T-helper 2 cell treated with Interferon-gamma antibody and Interleukin-4, amounts not matched to agents 5 μg/mL and 100 μg/mL, for 36 hours (primary cell): ENCODE results near the gene MAP3K5.

Experiments
- DNase-seq: peaks from one replicate; pipeline ENCODE4 v3.0.0; 2021; ENCODE audit warnings: low spot score
- H3K27ac Mint-ChIP-seq: one replicate; pipeline ENCODE4 v1.8.0; 2021; ENCODE audit warnings: mild to moderate bottlenecking, mixed read lengths
- H3K27me3 Mint-ChIP-seq: one replicate; pipeline ENCODE4 v1.8.0; 2021; ENCODE audit warnings: low read depth, mixed read lengths
- H3K36me3 Mint-ChIP-seq: one replicate; pipeline ENCODE4 v1.8.0; 2021; ENCODE audit warnings: low read depth, mixed read lengths
- H3K4me1 Mint-ChIP-seq: one replicate; pipeline ENCODE4 v1.8.0; 2021; ENCODE audit warnings: low read depth, mixed read lengths
- H3K4me3 Mint-ChIP-seq: one replicate; pipeline ENCODE4 v1.8.0; 2022; ENCODE audit warnings: mild to moderate bottlenecking, moderate library complexity, mixed read lengths
- H3K9me3 Mint-ChIP-seq: one replicate; pipeline ENCODE4 v1.8.0; 2021; ENCODE audit warnings: mixed read lengths

The MAP3K5 gene

DNA sequence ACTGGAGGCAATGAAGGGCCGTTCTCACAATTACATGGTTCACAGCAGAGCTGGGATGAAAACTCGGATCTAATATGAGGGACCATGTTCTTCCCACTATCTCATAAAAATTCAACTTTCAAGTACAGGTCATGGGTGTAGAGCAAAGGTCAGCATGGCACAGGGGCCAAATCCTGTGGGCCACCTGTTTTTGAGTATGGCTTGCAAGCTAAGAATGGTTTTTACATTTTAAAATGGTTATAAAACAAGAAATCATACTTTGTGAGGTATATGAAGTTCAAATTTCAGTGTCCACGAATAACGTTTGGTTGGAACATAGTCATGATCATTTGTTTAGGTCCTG is 4.6 kb downstream of the MAP3K5 start:
- Mint-ChIP-seq H3K27me3 (no peaks in the 10 kb centered on the region), H3K4me1 (peaks cover 66% of the 10 kb centered on the region), H3K9me3 (peaks cover 4% of the 10 kb centered on the region), H3K27ac (peak overlapping the region; percentile 82), H3K36me3 (peaks cover 55% of the 10 kb centered on the region), H3K4me3 (peak overlapping the region; percentile 67)
- DNase-seq: no peak

DNA sequence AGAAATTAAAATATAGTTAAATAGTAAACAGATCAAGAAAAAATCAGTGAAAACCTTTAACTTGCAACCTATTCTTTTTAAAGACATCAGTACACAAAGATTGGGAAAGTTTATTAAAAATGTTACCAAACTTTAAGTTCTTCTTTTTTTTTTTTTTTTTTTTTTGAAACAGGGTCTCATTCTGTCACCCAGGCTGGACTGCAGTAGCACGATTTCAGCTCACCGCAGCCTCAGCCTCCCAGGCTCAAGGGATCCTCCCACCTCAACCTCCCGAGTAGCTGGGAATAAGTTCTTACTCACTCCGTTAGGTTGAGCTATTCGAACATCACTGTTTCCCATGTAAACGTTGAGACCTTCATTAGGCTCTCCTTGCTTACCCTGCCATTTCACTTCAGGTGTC is 5.6 kb downstream of the MAP3K5 start:
- H3K4me3 Mint-ChIP-seq: peak overlapping the region; percentile 35
- no peak overlapping the region for H3K27ac Mint-ChIP-seq
- DNase-seq: no peak
- H3K36me3 Mint-ChIP-seq: peaks cover 57% of the 10 kb centered on the region
- H3K4me1 Mint-ChIP-seq: peaks cover 72% of the 10 kb centered on the region
- peaks cover 4% of the 10 kb centered on the region for H3K9me3 Mint-ChIP-seq
- no peaks in the 10 kb centered on the region for H3K27me3 Mint-ChIP-seq

DNA sequence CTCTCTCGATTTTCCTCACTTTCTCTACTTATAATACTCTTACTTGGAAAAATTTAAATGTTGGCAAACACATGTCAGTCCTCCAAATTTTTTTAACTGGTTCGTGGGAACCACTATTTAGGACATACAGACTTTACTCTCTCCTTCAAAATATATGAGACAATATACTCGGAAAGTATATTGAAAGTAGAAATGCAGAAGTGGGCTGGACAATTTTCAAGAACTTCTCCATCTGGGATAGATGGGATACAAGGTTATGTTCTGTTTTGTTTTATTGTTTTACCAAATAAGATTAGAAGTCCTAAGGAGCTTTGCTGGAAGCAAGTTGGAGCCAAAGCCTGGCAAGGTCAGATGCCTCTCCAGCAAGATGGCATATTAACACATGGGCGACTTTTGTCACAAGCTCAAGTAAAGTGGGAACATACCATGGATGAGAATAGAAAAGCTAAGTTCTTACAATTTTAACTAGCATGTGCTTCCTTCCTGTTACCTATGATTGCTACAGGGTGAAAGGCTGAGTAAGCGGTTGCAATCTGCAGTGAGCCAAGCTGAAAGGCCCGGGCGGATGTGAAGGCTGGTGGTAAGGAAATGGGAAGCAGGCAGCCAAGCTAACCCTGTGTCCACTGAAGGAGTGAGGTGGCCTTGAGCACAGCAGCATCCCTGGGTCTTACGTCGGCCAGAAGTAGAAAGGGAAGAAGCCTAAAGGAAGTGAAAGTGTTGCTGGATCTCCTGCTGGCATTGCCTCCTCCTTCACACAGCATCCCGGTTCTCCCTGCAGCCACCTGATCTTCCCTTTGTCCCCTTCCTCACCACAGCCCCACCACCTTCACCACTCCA is 7.1 kb downstream of the MAP3K5 start:
- peak; percentile 24 for DNase-seq

DNA sequence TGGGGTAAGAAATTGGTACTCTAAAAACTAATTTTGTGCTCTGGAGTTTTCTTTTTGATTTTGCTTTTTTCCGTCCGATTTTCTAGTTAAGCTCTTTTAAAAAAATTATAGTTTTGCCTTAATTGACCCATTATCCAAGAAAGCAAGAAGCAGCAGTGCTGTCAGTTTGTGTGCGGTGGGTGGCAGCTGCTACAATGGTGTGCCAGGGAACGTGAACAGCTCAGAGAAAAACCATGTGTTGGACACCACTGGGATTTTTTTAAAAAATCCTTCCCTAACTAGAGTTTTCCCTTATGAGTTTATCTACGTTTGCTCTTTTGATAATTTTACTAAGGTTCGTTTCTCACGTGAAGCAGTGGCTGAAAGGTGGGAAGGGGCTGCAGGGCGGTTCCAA is 8.0 kb downstream of the MAP3K5 start:
- H3K9me3 Mint-ChIP-seq: peaks cover 4% of the 10 kb centered on the region
- H3K27me3 Mint-ChIP-seq: no peaks in the 10 kb centered on the region
- peaks cover 67% of the 10 kb centered on the region for H3K4me1 Mint-ChIP-seq
- DNase-seq: no peak
- H3K27ac Mint-ChIP-seq: peak overlapping the region; percentile 80
- H3K4me3 Mint-ChIP-seq: peak overlapping the region; percentile 77
- H3K36me3 Mint-ChIP-seq: peaks cover 49% of the 10 kb centered on the region

More for the DNA sequence above, 7.1 kb downstream of the MAP3K5 start:
- Mint-ChIP-seq H3K4me1 (peaks cover 65% of the 10 kb centered on the region), H3K9me3 (peaks cover 4% of the 10 kb centered on the region), H3K27ac (peak overlapping the region; percentile 80), H3K4me3 (peak overlapping the region; percentile 77), H3K27me3 (no peaks in the 10 kb centered on the region), H3K36me3 (peaks cover 52% of the 10 kb centered on the region)

DNA sequence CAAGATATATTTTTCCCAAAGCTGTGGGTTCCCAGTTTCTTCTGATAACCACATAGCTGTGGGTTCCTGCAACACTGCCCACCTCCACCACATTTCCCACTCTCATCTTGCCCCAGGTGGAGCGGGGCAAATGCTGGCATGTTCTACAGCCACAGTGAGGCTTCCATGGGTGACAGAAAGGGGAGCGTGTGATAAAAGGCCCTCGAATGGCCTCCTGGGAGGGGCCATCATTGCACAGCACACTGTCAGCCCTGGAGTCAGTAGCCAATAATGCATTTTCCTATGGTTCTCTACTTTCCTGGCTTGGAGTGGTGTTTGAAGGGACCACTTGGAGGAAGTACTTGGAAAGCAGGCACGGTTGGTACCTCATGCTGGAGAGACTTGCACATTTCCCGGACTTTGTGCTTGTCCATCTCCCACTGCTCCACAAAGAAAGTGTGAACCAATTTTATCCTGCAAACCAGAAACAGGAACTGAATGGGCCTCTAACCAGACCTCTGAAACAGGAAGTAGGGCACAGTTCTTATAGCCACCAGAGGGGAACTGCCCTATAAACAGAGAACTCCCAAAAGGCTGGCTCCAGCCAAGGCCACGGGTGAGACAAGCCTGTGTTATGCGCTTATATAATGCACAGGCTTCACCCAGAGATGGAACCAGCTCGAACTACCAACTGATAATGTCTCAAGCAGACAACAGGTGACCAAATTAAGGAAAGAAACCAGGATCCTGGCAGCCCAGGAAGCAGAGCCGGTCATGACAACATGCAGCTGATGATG is 8.6 kb downstream of the MAP3K5 start:
- peaks cover 3% of the 10 kb centered on the region for H3K9me3 Mint-ChIP-seq
- no peaks in the 10 kb centered on the region for H3K27me3 Mint-ChIP-seq
- peaks cover 66% of the 10 kb centered on the region for H3K4me1 Mint-ChIP-seq
- H3K36me3 Mint-ChIP-seq: peaks cover 46% of the 10 kb centered on the region
- peak overlapping the region; percentile 80 for H3K27ac Mint-ChIP-seq
- no peak for DNase-seq
- peak overlapping the region; percentile 77 for H3K4me3 Mint-ChIP-seq

DNA sequence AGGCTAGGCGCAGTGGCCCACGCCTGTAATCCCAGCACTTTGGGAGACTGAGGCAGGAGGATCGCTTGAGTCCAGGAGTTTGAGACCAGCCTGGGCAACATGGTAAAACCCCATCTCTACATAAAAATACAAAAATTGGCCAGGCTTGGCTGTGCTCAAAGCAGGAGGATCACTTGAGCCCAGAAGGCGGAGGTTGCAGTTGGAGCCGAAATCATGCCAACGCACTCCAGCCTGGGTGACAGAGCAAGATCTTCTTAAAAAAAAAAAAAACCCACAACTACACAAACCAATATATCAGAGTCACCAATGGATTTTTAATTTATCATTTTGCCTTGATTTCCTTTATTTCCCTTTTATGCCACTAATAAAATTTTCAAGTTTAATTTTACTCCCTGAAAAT is 9.3 kb downstream of the MAP3K5 start:
- H3K4me1 Mint-ChIP-seq: peaks cover 59% of the 10 kb centered on the region
- H3K27me3 Mint-ChIP-seq: no peaks in the 10 kb centered on the region
- H3K27ac Mint-ChIP-seq: no peak overlapping the region
- peak overlapping the region; percentile 77 for H3K4me3 Mint-ChIP-seq
- no peak for DNase-seq
- H3K9me3 Mint-ChIP-seq: no peaks in the 10 kb centered on the region
- peaks cover 40% of the 10 kb centered on the region for H3K36me3 Mint-ChIP-seq

DNA sequence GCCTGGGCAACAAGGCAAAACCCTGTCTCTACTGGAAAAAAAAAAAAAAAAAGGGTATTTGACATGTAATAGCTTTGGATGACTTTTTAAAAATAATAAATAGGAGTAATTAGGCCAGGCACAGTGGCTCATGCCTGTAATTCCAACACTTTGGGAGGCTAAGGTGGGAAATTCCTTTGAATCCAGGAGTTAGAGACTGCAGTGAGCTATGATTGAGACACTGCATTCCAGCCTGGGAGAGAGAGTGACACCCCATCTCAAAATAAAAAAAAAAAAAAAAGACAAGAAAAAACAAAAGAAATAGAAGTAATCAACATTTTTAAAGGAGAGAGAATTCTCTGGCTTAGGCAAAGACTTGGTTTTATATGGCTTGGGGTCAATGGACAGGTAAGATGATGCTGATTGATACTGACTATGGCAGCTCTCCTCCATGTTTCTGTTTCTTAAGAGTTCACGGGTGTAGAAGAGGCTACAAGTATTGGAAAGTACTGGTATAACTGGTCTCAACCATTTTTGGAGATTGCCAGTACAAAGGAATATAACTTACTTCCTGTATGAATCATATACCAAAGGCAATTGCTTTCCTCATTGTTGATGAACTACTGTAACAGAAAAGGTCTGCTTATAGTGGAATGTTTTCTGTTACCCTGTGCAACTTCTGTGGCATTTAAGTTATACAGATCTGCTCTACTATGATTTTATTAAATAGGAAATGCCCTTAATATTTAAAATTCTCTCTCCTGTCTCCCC is 10.1 kb downstream of the MAP3K5 start:
- H3K27ac Mint-ChIP-seq: peak overlapping the region; percentile 24
- no peaks in the 10 kb centered on the region for H3K9me3 Mint-ChIP-seq
- peaks cover 51% of the 10 kb centered on the region for H3K4me1 Mint-ChIP-seq
- H3K27me3 Mint-ChIP-seq: no peaks in the 10 kb centered on the region
- no peak for DNase-seq
- peak overlapping the region; percentile 7 for H3K4me3 Mint-ChIP-seq
- H3K36me3 Mint-ChIP-seq: peaks cover 34% of the 10 kb centered on the region

DNA sequence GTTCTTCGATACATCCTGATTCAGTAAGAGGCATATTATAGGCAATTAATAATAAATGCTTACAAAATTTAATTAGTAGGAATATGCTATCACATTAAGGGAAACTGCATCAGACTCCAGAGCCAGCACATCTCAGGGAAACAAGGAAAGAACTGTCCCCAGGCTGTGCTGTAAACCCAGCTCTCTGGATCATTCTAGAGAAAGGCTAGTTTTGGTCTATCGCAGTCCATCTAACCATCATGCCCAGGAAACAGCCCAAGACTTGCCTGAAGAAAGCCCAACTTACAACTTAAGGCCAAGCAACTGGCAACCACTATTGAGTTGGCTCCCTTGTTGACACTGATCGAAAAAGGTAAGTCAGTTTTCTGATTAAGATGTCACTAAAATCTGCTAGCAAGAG is 11.3 kb downstream of the MAP3K5 start:
- H3K36me3 Mint-ChIP-seq: peaks cover 31% of the 10 kb centered on the region
- H3K4me1 Mint-ChIP-seq: peaks cover 46% of the 10 kb centered on the region
- H3K9me3 Mint-ChIP-seq: no peaks in the 10 kb centered on the region
- no peak for DNase-seq
- no peak overlapping the region for H3K4me3 Mint-ChIP-seq
- no peaks in the 10 kb centered on the region for H3K27me3 Mint-ChIP-seq
- no peak overlapping the region for H3K27ac Mint-ChIP-seq

DNA sequence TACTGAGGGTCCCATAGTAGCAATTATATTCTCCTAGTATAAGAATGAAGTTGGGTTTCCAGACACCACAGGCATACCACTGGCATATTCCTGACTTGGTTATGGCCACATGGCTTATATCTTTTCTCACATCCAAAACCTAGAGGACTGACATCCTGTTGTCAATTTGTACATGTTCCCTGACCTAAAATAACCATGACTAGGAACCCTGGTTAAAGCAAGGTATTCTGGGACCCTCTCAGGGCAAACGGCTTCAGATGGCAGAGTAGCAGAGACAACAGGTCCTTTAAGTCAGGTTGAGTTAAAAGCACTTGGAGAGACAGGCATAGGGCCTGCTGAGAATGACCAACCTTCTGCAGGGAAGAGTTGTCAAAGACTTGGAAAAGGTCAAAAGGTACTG is 12.6 kb downstream of the MAP3K5 start:
- no peak for DNase-seq
- Mint-ChIP-seq H3K36me3 (peaks cover 23% of the 10 kb centered on the region), H3K4me1 (peaks cover 42% of the 10 kb centered on the region), H3K27ac (no peak overlapping the region), H3K9me3 (no peaks in the 10 kb centered on the region), H3K4me3 (no peak overlapping the region), H3K27me3 (no peaks in the 10 kb centered on the region)

DNA sequence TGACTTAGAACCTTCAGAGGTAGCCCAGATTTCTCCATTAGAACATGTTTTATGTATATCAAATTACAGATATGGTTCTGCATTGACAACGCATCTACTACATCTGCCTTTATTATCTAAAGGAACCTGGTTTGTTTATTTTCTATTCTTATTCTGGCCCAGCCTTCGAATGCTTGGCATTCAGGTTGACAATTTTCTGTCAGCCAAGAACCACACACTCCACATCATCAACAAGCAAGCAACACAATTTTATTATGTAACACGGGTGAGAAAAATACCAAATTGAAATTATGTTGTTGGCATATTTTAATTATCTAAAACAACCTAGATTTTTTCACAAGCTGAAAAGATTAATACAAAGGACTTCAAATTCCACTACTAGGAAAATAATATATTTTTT is 14.6 kb downstream of the MAP3K5 start:
- no peaks in the 10 kb centered on the region for H3K27me3 Mint-ChIP-seq
- no peak for DNase-seq
- no peak overlapping the region for H3K4me3 Mint-ChIP-seq
- H3K4me1 Mint-ChIP-seq: peaks cover 37% of the 10 kb centered on the region
- peaks cover 20% of the 10 kb centered on the region for H3K36me3 Mint-ChIP-seq
- H3K9me3 Mint-ChIP-seq: no peaks in the 10 kb centered on the region
- no peak overlapping the region for H3K27ac Mint-ChIP-seq

DNA sequence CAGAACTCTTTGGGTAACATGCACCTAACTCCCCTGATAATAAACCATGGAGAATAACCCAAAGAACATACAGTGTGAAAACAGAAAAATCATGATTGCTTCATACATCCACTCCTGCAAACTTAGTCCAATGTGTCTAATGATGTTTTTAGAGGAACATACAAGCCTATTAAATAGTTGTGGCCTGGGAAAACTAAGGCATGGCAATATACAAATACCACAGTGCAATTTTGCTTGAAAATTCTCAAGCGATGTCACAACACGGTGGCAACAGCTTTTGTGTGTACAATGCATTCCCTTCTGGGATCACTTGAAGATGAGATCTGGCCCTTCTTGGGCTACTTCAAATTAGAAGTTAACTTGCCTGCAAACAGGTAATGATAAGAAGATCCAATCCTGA is 16.7 kb downstream of the MAP3K5 start:
- no peaks in the 10 kb centered on the region for H3K27me3 Mint-ChIP-seq
- DNase-seq: no peak
- H3K4me1 Mint-ChIP-seq: peaks cover 33% of the 10 kb centered on the region
- no peaks in the 10 kb centered on the region for H3K9me3 Mint-ChIP-seq
- H3K36me3 Mint-ChIP-seq: peaks cover 14% of the 10 kb centered on the region
- no peak overlapping the region for H3K4me3 Mint-ChIP-seq
- H3K27ac Mint-ChIP-seq: no peak overlapping the region

DNA sequence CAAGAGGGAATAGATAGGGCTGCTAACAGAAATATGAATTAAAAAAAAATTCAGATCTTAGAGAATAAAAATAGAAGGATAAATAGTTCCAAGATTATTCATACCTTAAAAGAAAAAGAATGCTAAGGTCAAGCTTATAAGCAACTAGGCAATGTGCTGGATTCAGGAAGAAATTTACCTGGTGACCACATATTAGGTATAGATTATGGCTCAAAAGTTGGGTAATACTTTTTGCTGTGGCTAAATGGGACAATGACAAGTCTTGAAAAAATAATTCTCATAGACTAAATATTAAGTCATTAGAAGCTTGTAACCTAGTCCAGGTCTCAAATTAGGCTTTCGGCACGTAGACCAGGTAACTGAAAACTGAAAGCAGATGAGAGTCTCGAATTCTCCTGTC is 17.2 kb downstream of the MAP3K5 start:
- H3K9me3 Mint-ChIP-seq: no peaks in the 10 kb centered on the region
- no peaks in the 10 kb centered on the region for H3K27me3 Mint-ChIP-seq
- H3K4me3 Mint-ChIP-seq: no peak overlapping the region
- no peak for DNase-seq
- no peak overlapping the region for H3K27ac Mint-ChIP-seq
- H3K4me1 Mint-ChIP-seq: peaks cover 33% of the 10 kb centered on the region
- peaks cover 14% of the 10 kb centered on the region for H3K36me3 Mint-ChIP-seq

DNA sequence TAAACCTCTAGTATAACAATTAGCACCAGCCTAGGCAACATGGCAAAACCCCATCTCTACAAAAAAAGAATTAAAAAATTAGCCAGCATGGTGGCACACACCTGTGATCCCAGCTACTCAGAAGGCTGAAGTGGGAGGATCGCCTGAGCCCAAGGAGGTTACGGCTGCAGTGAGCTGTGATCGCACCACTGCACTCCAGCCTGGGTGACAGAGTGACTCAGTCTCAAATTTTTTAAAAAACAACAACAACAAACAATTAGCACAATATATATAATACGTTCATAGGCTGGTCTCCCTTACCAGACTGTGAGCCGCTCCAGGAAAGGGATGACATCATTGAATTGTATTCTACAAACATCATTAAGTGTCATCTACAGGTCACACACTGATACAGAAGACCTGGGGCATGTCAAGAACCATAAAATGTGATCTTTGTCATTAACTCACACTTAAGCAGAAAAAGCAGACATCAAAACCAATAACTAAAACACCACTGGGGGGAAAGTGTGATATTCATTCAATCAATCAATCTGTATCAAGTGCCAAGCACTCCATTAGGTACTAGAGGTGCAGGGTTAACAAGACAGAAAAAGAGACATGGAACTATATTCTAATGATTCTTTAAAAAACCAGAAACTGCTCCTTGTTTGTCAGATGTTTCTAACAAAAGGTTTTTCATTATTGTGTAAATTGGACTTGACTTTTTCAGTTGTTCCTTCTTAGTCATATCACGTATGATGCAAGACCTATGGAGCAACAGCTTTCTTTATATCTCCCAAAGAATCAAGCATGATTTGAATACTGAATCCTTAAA is 17.8 kb downstream of the MAP3K5 start:
- no peak overlapping the region for H3K27ac Mint-ChIP-seq
- no peaks in the 10 kb centered on the region for H3K27me3 Mint-ChIP-seq
- no peak overlapping the region for H3K4me3 Mint-ChIP-seq
- H3K9me3 Mint-ChIP-seq: no peaks in the 10 kb centered on the region
- peaks cover 13% of the 10 kb centered on the region for H3K36me3 Mint-ChIP-seq
- no peak for DNase-seq
- H3K4me1 Mint-ChIP-seq: peaks cover 28% of the 10 kb centered on the region
